Breast epithelium (tissue), 3 donors: ENCODE measurements around the gene CAPN2.

Source experiments
- CTCF ChIP-seq, 3 donors: fragments of 450-650 bp; IDR thresholded peaks; one replicate each; pipeline ENCODE4 v1.5.1; 2016 to 2017; ENCODE audit warnings: antibody characterized with exemption in 3 of 3, mild to moderate bottlenecking in 3 of 3, moderate library complexity in 3 of 3
- POLR2A ChIP-seq: fragments of 450-650 bp; IDR thresholded peaks from one replicate; pipeline ENCODE4 v1.6.1; 2016; ENCODE audit warnings: antibody characterized with exemption, mild to moderate bottlenecking, moderate library complexity

- TF ChIP-seq POLR2A (no peak), CTCF (IDR thresholded peaks at IDR 0.05) (no peak)
Measured at GRCh38 chr1:223739366-223740037, 27.2 kb downstream of the CAPN2 start.
